GM12873 (cell line): ENCODE measurements around the gene CFAP74.

Source experiments
- CTCF ChIP-seq: IDR thresholded peaks from 2 replicates; pipeline ENCODE4 v1.5.1; 2012; ENCODE audit warnings: low read depth, mild to moderate bottlenecking, moderate library complexity, low read length, control low read depth; ENCODE audit not compliant: insufficient read depth; ENCODE audit errors: missing control alignments

CFAP74 gene

GRCh38 chr1:1981142-1981500 lies 22.5 kb downstream of the CFAP74 start:
- TF ChIP-seq CTCF = no peak

- no peak for TF ChIP-seq CTCF
These were observed 23.0 kb downstream of the CFAP74 start for GRCh38 chr1:1980467-1981141.

- no peak for TF ChIP-seq CTCF
These were observed 24.0 kb downstream of the CFAP74 start for GRCh38 chr1:1979482-1980165.

- no peak for TF ChIP-seq CTCF
These were observed 25.5 kb downstream of the CFAP74 start for GRCh38 chr1:1978108-1978507.

- no peak for TF ChIP-seq CTCF
These were observed 27.6 kb downstream of the CFAP74 start for GRCh38 chr1:1976031-1976430.

- no peak for TF ChIP-seq CTCF
These were observed 28.1 kb downstream of the CFAP74 start for GRCh38 chr1:1975535-1975934.

DNA sequence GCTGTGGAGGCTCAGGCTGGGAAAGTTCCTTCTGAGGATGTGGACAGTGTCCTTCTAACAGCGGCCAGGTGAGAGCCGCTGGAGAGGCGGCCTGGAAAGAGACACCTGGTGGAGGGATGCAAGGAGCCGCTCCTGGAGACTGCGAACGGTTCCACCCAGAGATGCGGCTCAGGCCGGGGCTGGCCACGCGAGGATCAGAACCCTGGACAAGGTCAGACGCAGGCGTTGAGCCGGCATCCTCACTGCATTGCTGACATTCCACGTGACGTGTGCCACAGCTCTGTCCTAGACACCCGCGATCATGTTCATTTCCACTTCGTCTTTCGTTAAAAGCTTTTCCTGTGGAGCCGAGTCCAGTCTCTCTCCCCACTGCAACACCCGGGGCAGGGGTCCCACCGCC lies 28.8 kb downstream of the CFAP74 start:
- no peak for TF ChIP-seq CTCF
